ENCODE results near the gene ZNF142. TPM values are rescaled to one million over a fixed set of nuclear protein-coding genes. Genes with fewer than 3 reads are reported as not detected.

ZNF142 gene
- polyA plus RNA-seq, 3 donors, result 0.72 to 15.6 (median 3.3) TPM

DNA sequence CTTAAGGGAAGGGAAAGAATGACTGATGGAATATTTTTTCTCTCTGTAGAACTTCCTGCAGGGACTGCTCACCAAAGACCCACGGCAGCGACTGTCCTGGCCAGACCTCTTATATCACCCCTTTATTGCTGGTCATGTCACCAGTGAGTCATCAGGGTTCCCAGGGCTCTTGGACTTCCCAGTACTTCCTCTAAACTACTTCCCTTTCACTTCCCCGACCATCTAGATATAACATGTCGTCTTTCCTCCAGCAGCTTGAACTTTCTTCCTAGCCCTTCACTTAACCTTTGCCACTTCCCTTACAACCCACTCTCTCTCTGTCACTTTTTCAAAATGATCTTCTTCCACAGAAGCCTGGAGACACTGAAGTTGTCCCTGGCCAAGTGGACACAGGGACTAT, 19.7 kb upstream of the ZNF142 start:
- Mint-ChIP-seq H3K4me3 (peak overlapping the region; percentile 7 to 71), H3K4me1 (peaks cover 17% of the 10 kb centered on the region), H3K27me3 (ENCODE audit: low read depth in 3 of 3) (peaks cover 0 to 4% (median 0%) of the 10 kb centered on the region in 3 donors), H3K9me3 (peaks cover 0 to 2% (median 0%) of the 10 kb centered on the region in 7 donors), H3K36me3 (peaks cover 7 to 12% of the 10 kb centered on the region in 2 donors), H3K27ac (peak overlapping the region; percentile 83 to 92 (median 88))
- intact Hi-C loops (cut with micrococcal nuclease), result loop anchor here in 1 of 2 donors (10.0 kb wide), 1 partner anchor 274 kb away; no protein-coding TSS in a partner anchor
- peak; percentile 87 to 98 (median 95) for DNase-seq
- Histone ChIP-seq H3K4me1 (ENCODE audit: control insufficient read depth in 1 of 2, insufficient read depth in 2 of 2, low read length in 2 of 2) (peaks cover 15 to 16% of the 10 kb centered on the region in 2 donors), H3K4me3 (replicated peaks in 1 of 3; ENCODE audit: low read depth in 2 of 3, low read length in 3 of 3) (peak overlapping the region in 1 of 3 experiments; percentile 24), H3K27me3 (ENCODE audit: control insufficient read depth in 2 of 2, insufficient read depth in 2 of 2, low read length in 2 of 2) (no peaks in the 10 kb centered on the region), H3K36me3 (replicated peaks in 1 of 2; ENCODE audit: control insufficient read depth in 1 of 2, insufficient read depth in 2 of 2, low read length in 2 of 2) (no peaks in the 10 kb centered on the region), H4K20me1 (ENCODE audit: insufficient read depth, low read length) (no peaks in the 10 kb centered on the region), H3K9me3 (replicated peaks in 1 of 2; ENCODE audit: control insufficient read depth in 1 of 2, insufficient read depth in 1 of 2, low read length in 2 of 2) (no peaks in the 10 kb centered on the region), H3K79me2 (ENCODE audit: insufficient read depth, low read length) (no peaks in the 10 kb centered on the region), H3K4me2 (replicated peaks; ENCODE audit: extremely low read depth, low read length, poor library complexity, severe bottlenecking) (peak overlapping the region; percentile 51), H2AFZ (ENCODE audit: insufficient read depth, low read depth, low read length, poor library complexity, severe bottlenecking) (peak overlapping the region; percentile 56), H3K27ac (ENCODE audit: low read depth in 1 of 2, low read length in 2 of 2) (peak overlapping the region; percentile 21 to 30), H3K9ac (ENCODE audit: insufficient read depth, low read length, poor library complexity, severe bottlenecking) (no peak overlapping the region)
- 0% methylated on average over 4 of the region's 4 CpGs for WGBS (ENCODE audit: insufficient coverage)
- TF ChIP-seq, protein P1, sequence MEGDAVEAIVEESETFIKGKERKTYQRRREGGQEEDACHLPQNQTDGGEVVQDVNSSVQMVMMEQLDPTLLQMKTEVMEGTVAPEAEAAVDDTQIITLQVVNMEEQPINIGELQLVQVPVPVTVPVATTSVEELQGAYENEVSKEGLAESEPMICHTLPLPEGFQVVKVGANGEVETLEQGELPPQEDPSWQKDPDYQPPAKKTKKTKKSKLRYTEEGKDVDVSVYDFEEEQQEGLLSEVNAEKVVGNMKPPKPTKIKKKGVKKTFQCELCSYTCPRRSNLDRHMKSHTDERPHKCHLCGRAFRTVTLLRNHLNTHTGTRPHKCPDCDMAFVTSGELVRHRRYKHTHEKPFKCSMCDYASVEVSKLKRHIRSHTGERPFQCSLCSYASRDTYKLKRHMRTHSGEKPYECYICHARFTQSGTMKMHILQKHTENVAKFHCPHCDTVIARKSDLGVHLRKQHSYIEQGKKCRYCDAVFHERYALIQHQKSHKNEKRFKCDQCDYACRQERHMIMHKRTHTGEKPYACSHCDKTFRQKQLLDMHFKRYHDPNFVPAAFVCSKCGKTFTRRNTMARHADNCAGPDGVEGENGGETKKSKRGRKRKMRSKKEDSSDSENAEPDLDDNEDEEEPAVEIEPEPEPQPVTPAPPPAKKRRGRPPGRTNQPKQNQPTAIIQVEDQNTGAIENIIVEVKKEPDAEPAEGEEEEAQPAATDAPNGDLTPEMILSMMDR (IDR thresholded peaks at IDR 0.05), result no peak

DNA sequence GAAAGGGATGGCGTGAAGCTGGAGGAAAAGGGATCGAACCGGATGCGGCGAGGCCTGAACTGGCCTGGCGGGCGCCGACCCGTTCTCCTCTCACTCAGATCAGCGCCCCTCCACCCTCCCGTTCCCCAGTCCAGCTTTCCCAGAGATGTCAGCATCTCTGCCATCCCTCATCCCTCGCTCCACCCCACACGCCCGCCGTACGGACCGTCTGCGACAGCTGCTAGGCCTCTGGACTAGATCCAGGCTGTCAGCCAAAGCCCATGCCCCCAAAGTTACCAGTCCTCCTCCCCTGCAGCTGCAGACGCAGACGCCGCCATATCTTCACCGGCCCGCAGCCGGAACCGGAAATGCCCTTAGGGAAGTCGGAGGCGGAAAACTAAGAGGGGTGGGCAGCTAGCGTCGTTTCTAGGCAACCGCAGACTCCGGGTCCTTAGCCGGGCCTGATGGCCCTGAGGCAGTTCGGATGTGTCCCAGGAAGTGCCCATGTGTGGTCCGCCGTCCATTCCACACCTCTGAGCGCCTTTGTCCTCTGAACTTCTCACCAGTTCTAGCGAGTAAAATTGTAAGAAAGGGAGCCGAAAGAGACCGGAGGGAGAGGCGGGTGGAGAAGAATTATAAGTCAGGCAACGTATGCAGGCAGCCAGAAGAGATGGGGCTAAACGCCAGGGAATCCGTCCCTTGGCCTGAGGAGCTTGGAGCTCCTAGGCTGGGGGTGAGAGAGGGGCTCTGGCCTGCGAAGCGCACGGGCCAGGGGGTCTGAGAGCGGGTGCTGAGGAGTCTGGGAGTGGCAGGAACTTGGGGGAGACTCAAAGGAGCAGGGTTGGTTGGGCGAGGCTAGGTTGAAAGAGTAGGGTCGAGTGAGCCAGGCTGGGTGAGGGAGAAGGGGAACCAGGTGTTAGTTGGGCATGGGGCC, 12.5 kb upstream of the ZNF142 start, which contains the start of the genes RNF25 and STK36:
TSS of gene RNF25 (minus strand) at position 349 of the 913 bp plus-strand sequence. CDS start at position 317, 32 bp downstream.
TSS of gene STK36 (plus strand) at position 433 of the 913 bp plus-strand sequence. CDS start 744 bp downstream, outside the sequence.
- DNase-seq, result peak; percentile 54 to 75 (median 68)
- H2AFZ ChIP-seq (ENCODE audit: insufficient read depth, low read depth, low read length, poor library complexity, severe bottlenecking), result peak within 1 kb of the TSS; percentile 98
- no peaks in the 10 kb centered on the region for H3K9me3 ChIP-seq (replicated peaks in 1 of 2; ENCODE audit: control insufficient read depth in 1 of 2, insufficient read depth in 1 of 2, low read length in 2 of 2)
- Mint-ChIP-seq H3K27me3 (ENCODE audit: low read depth in 3 of 3) (no peaks in the 10 kb centered on the region), H3K4me1 (peaks cover 22% of the 10 kb centered on the region), H3K36me3 (peaks cover 16 to 21% of the 10 kb centered on the region in 2 donors), H3K4me3 (peak within 1 kb of the TSS; percentile 96 to 99), H3K27ac (peak within 1 kb of the TSS; percentile 86 to 97 (median 90)), H3K9me3 (no peaks in the 10 kb centered on the region)
- no peaks in the 10 kb centered on the region for H4K20me1 ChIP-seq (ENCODE audit: insufficient read depth, low read length)
- H3K27ac ChIP-seq (ENCODE audit: low read depth in 1 of 2, low read length in 2 of 2), result peak within 1 kb of the TSS; percentile 27 to 81
- under 1% methylated on average over 41 of the region's 49 CpGs for whole genome bisulfite sequencing (ENCODE audit: insufficient coverage)
- intact Hi-C loops (cut with micrococcal nuclease), result loop anchor here in 1 of 2 donors (10.0 kb wide), 1 partner anchor 267 kb away; no protein-coding TSS in a partner anchor
- no peaks in the 10 kb centered on the region for H3K27me3 ChIP-seq (ENCODE audit: control insufficient read depth in 2 of 2, insufficient read depth in 2 of 2, low read length in 2 of 2)
- peak within 1 kb of the TSS; percentile 76 for H3K9ac ChIP-seq (ENCODE audit: insufficient read depth, low read length, poor library complexity, severe bottlenecking)
- H3K4me2 ChIP-seq (replicated peaks; ENCODE audit: extremely low read depth, low read length, poor library complexity, severe bottlenecking), result peak within 1 kb of the TSS; percentile 91
- TF ChIP-seq, protein P1 (IDR thresholded peaks at IDR 0.05), result no peak
- H3K4me3 ChIP-seq (replicated peaks in 1 of 3; ENCODE audit: low read depth in 2 of 3, low read length in 3 of 3), result peak within 1 kb of the TSS; percentile 55 to 98 (median 62)
- peaks cover 16 to 20% of the 10 kb centered on the region in 2 donors for H3K4me1 ChIP-seq (ENCODE audit: control insufficient read depth in 1 of 2, insufficient read depth in 2 of 2, low read length in 2 of 2)
- H3K79me2 ChIP-seq (ENCODE audit: insufficient read depth, low read length), result peaks cover 24% of the 10 kb centered on the region
- peaks cover 14 to 21% of the 10 kb centered on the region in 2 donors for H3K36me3 ChIP-seq (replicated peaks in 1 of 2; ENCODE audit: control insufficient read depth in 1 of 2, insufficient read depth in 2 of 2, low read length in 2 of 2)
